Mesenchymal stem cell (in vitro differentiated cells and primary cell): ENCODE measurements around the gene UBE2Z.
"Not testable (repeated sequence)": the region's sequence is repeated elsewhere in the genome, so short reads cannot be mapped to it uniquely, and the experiment has no call there.

Source experiments
- DNase-seq: peaks from one replicate; pipeline ENCODE4 v3.0.0-alpha.2; 2013
- H2AFZ ChIP-seq: one replicate; pipeline ENCODE4 v1.6.1; 2013; ENCODE audit warnings: low read depth, mild to moderate bottlenecking, control low read depth, inconsistent platforms, low read length, moderate library complexity
- H2AK5ac ChIP-seq: 2 replicates; pipeline ENCODE4 v1.6.1; 2013; ENCODE audit warnings: low read length, moderate library complexity, mild to moderate bottlenecking, inconsistent platforms; ENCODE audit not compliant: severe bottlenecking
- H2BK120ac ChIP-seq: one replicate; pipeline ENCODE4 v1.6.1; 2013; ENCODE audit warnings: low read depth, mild to moderate bottlenecking, inconsistent platforms, low read length, moderate library complexity
- H2BK12ac ChIP-seq, 2 experiments: one replicate each; pipeline ENCODE4 v1.6.1; 2013; ENCODE audit warnings: inconsistent platforms in 2 of 2, low read length in 2 of 2, mild to moderate bottlenecking in 2 of 2, moderate library complexity in 2 of 2, control low read depth in 1 of 2
- H2BK15ac ChIP-seq: one replicate; pipeline ENCODE4 v1.6.1; 2013; ENCODE audit warnings: mild to moderate bottlenecking, low read depth, inconsistent platforms; ENCODE audit not compliant: poor library complexity, severe bottlenecking
- H2BK5ac ChIP-seq: 2 replicates; pipeline ENCODE4 v1.6.1; 2013; ENCODE audit warnings: low read depth, mild to moderate bottlenecking, low read length, control low read depth, inconsistent platforms; ENCODE audit not compliant: poor library complexity, severe bottlenecking
- H3K14ac ChIP-seq, 2 experiments: one replicate each; pipeline ENCODE4 v1.6.1; 2013; ENCODE audit warnings: inconsistent platforms in 2 of 2, low read length in 2 of 2, control low read depth in 1 of 2, mild to moderate bottlenecking in 1 of 2, moderate library complexity in 1 of 2
- H3K18ac ChIP-seq, 2 experiments: one replicate each; pipeline ENCODE4 v1.6.1; 2013; ENCODE audit warnings: inconsistent platforms in 2 of 2, low read length in 2 of 2, control low read depth in 1 of 2, low read depth in 1 of 2, mild to moderate bottlenecking in 1 of 2
- H3K23ac ChIP-seq, 2 experiments: one replicate each; pipeline ENCODE4 v1.6.1; 2013; ENCODE audit warnings: inconsistent platforms in 2 of 2, low read length in 2 of 2, mild to moderate bottlenecking in 2 of 2, moderate library complexity in 2 of 2, control low read depth in 1 of 2
- H3K27ac ChIP-seq: 2 replicates; pipeline ENCODE4 v1.5.1; 2013; ENCODE audit warnings: mild to moderate bottlenecking, moderate library complexity, low read length, control low read depth, inconsistent platforms; ENCODE audit not compliant: poor library complexity, severe bottlenecking
- H3K27me3 ChIP-seq, 2 experiments: 2 replicates each; pipeline versions ENCODE4 v1.6.1 to v1.7.0; 2013; ENCODE audit warnings: low read length in 2 of 2, mild to moderate bottlenecking in 2 of 2, moderate library complexity in 2 of 2, control low read depth in 1 of 2, inconsistent platforms in 1 of 2; ENCODE audit not compliant: control insufficient read depth in 1 of 2, insufficient read depth in 1 of 2
- H3K36me3 ChIP-seq, 2 experiments: 2 replicates each; pipeline versions ENCODE4 v1.6.1 to v1.7.0; 2013; ENCODE audit warnings: low read length in 2 of 2, control low read depth in 1 of 2, inconsistent platforms in 1 of 2, low read depth in 1 of 2, mild to moderate bottlenecking in 1 of 2; ENCODE audit not compliant: insufficient read depth in 2 of 2, control insufficient read depth in 1 of 2
- H3K4ac ChIP-seq, 2 experiments: one replicate each; pipeline ENCODE4 v1.6.1; 2013; ENCODE audit warnings: inconsistent platforms in 2 of 2, low read length in 2 of 2, mild to moderate bottlenecking in 2 of 2, moderate library complexity in 2 of 2, control low read depth in 1 of 2, low read depth in 1 of 2
- H3K4me1 ChIP-seq: 2 replicates; pipeline ENCODE4 v1.6.1; 2013; ENCODE audit warnings: low read depth, low read length, control low read depth; ENCODE audit not compliant: control insufficient read depth, insufficient read depth
- H3K4me2 ChIP-seq: 2 replicates; pipeline ENCODE4 v1.6.1; 2013; ENCODE audit warnings: low read length, mild to moderate bottlenecking, inconsistent platforms; ENCODE audit not compliant: poor library complexity, severe bottlenecking
- H3K4me3 ChIP-seq, 2 experiments: 2 replicates each; pipeline versions ENCODE4 v1.5.1 to v1.7.0; 2013; ENCODE audit warnings: low read length in 2 of 2, mild to moderate bottlenecking in 2 of 2, control low read depth in 1 of 2, low read depth in 1 of 2; ENCODE audit not compliant: insufficient read depth in 1 of 2
- H3K79me1 ChIP-seq: replicated peaks from 2 replicates; pipeline ENCODE4 v1.6.1; 2013; ENCODE audit warnings: mild to moderate bottlenecking, control low read depth, low read length, inconsistent platforms; ENCODE audit not compliant: poor library complexity, severe bottlenecking
- H3K9ac ChIP-seq: 2 replicates; pipeline ENCODE4 v1.7.0; 2013; ENCODE audit warnings: mild to moderate bottlenecking, low read length, moderate library complexity
- H3K9me3 ChIP-seq: 2 replicates; pipeline ENCODE4 v1.7.0; 2013; ENCODE audit warnings: mild to moderate bottlenecking, low read length; ENCODE audit not compliant: control insufficient read depth
- H4K8ac ChIP-seq: one replicate; pipeline ENCODE4 v1.6.1; 2013; ENCODE audit warnings: inconsistent platforms, mild to moderate bottlenecking, low read length, moderate library complexity
- H4K91ac ChIP-seq: one replicate; pipeline ENCODE4 v1.6.1; 2013; ENCODE audit warnings: mild to moderate bottlenecking, low read length, inconsistent platforms
- WGBS: methylation state at CpG from one replicate; pipeline ENCODE4 v1.1.7; 2013; ENCODE audit warnings: mixed read lengths; 5-methylcytosine and 5-hydroxymethylcytosine counted together

UBE2Z gene

GRCh38 chr17:48869821-48870318, 38.3 kb upstream of the UBE2Z start:
- Histone ChIP-seq H3K23ac (peak overlapping the region in 1 of 2 experiments; percentile 87), H2BK120ac (no peak overlapping the region), H2AFZ (no peak overlapping the region), H2BK15ac (no peak overlapping the region), H2AK5ac (no peak overlapping the region), H3K9me3 (no peaks in the 10 kb centered on the region), H3K4me2 (no peak overlapping the region), H3K9ac (no peak overlapping the region), H3K27ac (no peak overlapping the region), H3K18ac (no peak overlapping the region), H3K36me3 (peaks cover 0 to 9% of the 10 kb centered on the region in 2 experiments), H2BK12ac (peak overlapping the region; percentile 29 to 78), H4K8ac (no peak overlapping the region), H3K79me1 (no peaks in the 10 kb centered on the region), H3K14ac (no peak overlapping the region), H3K4ac (peak overlapping the region in 1 of 2 experiments; percentile 67), H2BK5ac (no peak overlapping the region), H4K91ac (no peak overlapping the region), H3K4me3 (no peak overlapping the region), H3K4me1 (no peaks in the 10 kb centered on the region), H3K27me3 (peaks cover under 1 to 20% of the 10 kb centered on the region in 2 experiments)
- no peak for DNase-seq
- 92% methylated on average over 6 of the region's 6 CpGs for WGBS

GRCh38 chr17:48871035-48871550, 37.1 kb upstream of the UBE2Z start:
- Histone ChIP-seq H2BK120ac (no peak overlapping the region), H3K18ac (peak overlapping the region in 1 of 2 experiments; percentile 74), H3K4ac (peak overlapping the region in 1 of 2 experiments; percentile 11), H3K27me3 (peaks cover 5 to 20% of the 10 kb centered on the region in 2 experiments), H3K23ac (no peak overlapping the region), H2AK5ac (no peak overlapping the region), H2BK5ac (no peak overlapping the region), H3K4me3 (no peak overlapping the region), H3K36me3 (peaks cover 0 to 3% of the 10 kb centered on the region in 2 experiments), H3K9me3 (no peaks in the 10 kb centered on the region), H4K8ac (no peak overlapping the region), H3K4me1 (no peaks in the 10 kb centered on the region), H2AFZ (no peak overlapping the region), H2BK12ac (peak overlapping the region in 1 of 2 experiments; percentile 80), H3K79me1 (no peaks in the 10 kb centered on the region), H3K4me2 (no peak overlapping the region), H3K14ac (no peak overlapping the region), H4K91ac (no peak overlapping the region), H3K9ac (no peak overlapping the region), H3K27ac (no peak overlapping the region), H2BK15ac (no peak overlapping the region)
- WGBS = 92% methylated on average over 2 of the region's 4 CpGs
- DNase-seq = no peak

GRCh38 chr17:48871551-48872351, 36.5 kb upstream of the UBE2Z start:
- H2BK12ac ChIP-seq = peak overlapping the region; percentile 6 to 98
- H2AFZ ChIP-seq = no peak overlapping the region
- 30% methylated on average over 11 of the region's 11 CpGs for WGBS

GRCh38 chr17:48872409-48872808, 35.8 kb upstream of the UBE2Z start:
- not testable (repeated sequence) for H2BK15ac ChIP-seq, H3K4me3 ChIP-seq, H3K4ac ChIP-seq, H3K9ac ChIP-seq, H3K14ac ChIP-seq, H4K8ac ChIP-seq, H3K9me3 ChIP-seq, H4K91ac ChIP-seq, H3K4me2 ChIP-seq, DNase-seq, H3K27ac ChIP-seq, H2AFZ ChIP-seq, H3K4me1 ChIP-seq, H2AK5ac ChIP-seq, H3K79me1 ChIP-seq, H2BK5ac ChIP-seq, H3K23ac ChIP-seq, H3K36me3 ChIP-seq, H2BK120ac ChIP-seq
- 90% methylated on average over 1 of the region's 3 CpGs for WGBS
- Histone ChIP-seq H3K18ac (peak overlapping the region in 1 of 2 experiments; percentile 1), H3K27me3 (peaks cover 14 to 23% of the 10 kb centered on the region in 2 experiments), H2BK12ac (peak overlapping the region; percentile 12 to 49)

More at GRCh38 chr17:48871551-48872351, 36.5 kb upstream of the UBE2Z start:
- Histone ChIP-seq H2BK120ac (peak overlapping the region; percentile 6), H3K18ac (peak overlapping the region; percentile 1 to 23), H2AK5ac (no peak overlapping the region), H3K4me1 (no peaks in the 10 kb centered on the region), H3K9me3 (no peaks in the 10 kb centered on the region), H3K79me1 (no peaks in the 10 kb centered on the region), H3K4ac (peak overlapping the region in 1 of 2 experiments; percentile 11), H2BK5ac (no peak overlapping the region), H3K9ac (no peak overlapping the region), H2BK15ac (peak overlapping the region; percentile 3), H3K14ac (no peak overlapping the region), H3K4me2 (no peak overlapping the region), H4K91ac (no peak overlapping the region), H3K36me3 (no peaks in the 10 kb centered on the region), H3K4me3 (no peak overlapping the region), H3K27ac (no peak overlapping the region), H4K8ac (no peak overlapping the region), H3K27me3 (peaks cover 9 to 20% of the 10 kb centered on the region in 2 experiments), H3K23ac (no peak overlapping the region)
- DNase-seq = peak; percentile 67
